Islet precursor cell (in vitro differentiated cells): ENCODE data around the gene NUDT2.
"Not testable (repeated sequence)": the region's sequence is repeated elsewhere in the genome, so short reads cannot be mapped to it uniquely, and the experiment has no call there.

Experiments used
- DNase-seq: peaks from one replicate; pipeline ENCODE4 v3.0.0-alpha.2; 2018

NUDT2 gene

DNA sequence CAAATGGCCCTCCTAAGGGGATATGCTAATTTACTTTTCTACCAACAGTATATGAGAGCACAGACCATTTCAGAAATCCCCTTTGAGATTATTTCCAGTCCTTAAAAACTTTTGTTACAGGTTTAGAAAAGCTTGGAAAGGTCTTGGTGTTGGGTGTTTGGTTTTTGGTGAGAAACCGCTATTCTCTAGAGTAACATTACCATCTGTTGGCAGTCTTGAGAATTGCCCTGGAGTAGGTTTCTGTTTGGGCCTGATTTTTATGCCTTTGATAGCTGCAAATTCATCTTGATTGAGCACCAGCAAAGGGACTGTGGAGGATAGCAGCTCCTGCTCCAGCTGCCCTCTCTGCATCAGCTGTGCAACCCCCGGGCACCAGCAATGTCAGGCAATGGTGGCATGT, 8.0 kb downstream of the NUDT2 start:
- no peak for DNase-seq

DNA sequence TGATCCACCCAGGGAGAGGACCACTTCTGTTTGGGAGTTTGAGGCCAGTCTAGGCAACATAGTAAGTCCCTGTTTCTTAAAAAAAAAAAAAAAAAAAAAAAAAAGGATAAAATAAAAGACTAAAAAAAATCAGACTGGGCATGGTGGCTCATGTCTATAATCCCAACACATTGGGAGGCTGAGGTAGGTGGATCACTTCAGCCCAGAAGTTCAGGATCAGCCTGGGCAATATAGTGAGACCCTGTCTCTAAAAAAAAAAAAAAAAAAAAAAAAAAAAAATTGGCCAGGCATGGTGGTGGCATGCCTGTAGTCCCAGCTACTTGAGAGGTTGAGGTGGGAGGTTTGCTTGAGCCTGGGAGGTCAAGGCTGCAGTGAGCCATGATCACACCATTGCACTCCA, 8.7 kb downstream of the NUDT2 start:
- DNase-seq: not testable (repeated sequence)

DNA sequence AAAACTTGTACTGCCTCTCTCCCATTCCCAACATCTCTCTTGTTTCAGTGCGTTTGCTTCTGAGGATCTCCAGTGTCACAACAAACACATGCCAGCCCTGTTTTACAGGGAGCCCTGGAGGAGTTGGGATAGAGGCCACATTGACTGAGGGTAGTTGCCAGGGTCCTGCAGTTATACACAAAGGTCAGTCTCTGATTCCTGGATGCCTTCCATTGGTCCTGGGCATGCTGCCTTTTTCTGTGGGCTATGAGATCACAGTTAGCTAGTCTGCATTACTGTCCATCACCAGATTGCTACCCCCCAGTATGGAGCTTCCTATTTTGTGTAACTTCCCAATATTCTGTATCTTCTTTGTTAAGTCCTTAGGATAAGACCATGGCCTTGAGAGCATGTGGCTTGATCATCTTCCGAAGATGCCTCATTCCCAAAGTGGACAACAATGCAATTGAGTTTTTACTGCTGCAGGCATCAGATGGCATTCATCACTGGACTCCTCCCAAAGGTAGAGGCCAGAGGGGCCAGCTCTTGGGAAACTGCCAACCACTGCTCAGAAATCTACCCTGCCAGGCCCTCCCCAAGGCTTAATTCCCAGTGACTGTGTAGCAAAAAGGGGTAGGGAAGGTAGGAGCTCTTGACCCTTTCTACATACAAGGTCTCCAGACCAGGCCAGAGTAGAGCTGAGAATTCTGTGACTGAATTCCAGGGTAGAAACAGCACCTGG, 9.5 kb downstream of the NUDT2 start:
- no peak for DNase-seq

DNA sequence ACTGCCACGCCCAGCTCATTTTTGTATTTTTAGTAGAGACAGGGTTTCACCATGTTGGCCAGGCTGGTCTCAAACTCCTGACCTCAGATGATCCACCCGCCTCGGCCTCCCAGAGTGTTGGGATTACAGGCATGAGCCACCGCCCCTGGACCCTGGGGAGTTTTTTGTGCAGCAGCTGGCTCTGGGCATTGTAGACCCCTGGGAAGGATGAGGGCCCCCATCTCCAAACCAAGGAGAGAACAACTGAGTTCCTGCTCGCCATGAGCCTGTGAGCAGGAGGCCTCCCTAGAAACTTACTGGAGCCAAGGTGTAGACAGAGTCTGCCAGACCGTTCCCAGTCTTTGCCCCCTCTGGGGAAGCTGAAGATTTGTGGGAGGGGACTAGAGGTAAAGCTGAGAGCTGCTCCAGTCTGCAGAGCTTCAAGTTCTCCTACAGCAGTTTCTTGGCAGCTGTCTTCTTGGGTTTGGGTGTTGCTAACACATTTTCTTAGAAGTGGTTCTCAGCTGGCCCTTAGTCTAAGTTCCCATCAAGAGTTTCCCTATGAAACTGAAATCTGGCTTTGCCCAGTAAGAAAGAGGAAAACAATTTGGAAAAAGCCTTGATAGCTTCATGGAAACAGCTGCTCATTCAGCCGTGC, 12.4 kb downstream of the NUDT2 start:
- DNase-seq: no peak

DNA sequence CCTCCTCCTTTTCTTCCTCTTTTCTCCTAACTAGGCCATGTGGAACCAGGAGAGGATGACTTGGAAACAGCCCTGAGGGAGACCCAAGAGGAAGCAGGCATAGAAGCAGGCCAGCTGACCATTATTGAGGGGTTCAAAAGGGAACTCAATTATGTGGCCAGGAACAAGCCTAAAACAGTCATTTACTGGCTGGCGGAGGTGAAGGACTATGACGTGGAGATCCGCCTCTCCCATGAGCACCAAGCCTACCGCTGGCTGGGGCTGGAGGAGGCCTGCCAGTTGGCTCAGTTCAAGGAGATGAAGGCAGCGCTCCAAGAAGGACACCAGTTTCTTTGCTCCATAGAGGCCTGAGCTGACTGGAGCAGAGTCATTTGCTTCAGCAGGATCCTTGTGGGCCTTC, 13.7 kb downstream of the NUDT2 start:
- no peak for DNase-seq

DNA sequence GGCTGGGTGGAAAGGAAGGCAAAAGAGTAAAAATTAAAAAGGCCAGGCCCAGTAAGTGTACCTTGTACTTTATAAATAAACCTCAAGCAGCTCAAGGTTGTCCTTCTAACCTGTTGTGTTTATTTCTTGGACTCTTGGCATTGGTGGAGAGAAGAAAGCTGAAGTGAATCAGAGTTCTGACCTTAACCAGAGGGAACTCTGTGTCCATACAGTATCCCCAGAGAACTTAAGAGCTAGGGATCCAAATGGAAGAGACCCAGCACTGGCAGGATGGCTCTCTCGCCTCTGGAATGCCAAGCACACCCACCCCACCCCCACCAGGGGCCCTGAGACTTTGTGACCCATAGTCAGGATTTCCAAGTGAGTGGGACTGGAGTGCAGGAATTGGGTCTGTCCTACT, 14.2 kb downstream of the NUDT2 start:
- DNase-seq: no peak

- peak; percentile 23 for DNase-seq
These were observed 17.8 kb downstream of the NUDT2 start for GRCh38 chr9:34346873-34347799.

DNA sequence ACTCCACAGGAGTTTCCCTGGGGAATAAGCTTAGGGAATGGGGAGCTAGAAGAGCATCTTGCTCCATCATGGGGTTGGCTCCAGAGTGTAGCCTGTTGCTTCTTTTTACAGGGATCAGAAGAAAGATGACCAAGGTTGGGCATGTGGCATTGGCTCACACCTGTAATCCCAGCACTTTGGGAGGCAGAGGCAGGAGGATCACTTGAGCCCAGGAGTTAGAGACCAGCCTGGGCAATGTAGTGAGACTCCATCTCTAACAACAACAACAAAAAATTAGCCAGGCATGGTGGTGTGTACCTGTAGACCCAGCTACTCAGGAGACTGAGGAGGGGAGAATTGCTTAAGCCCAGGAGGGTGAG, 18.4 kb downstream of the NUDT2 start:
- peak; percentile 12 for DNase-seq

GRCh38 chr9:34349324-34349723, 20.0 kb downstream of the NUDT2 start:
- DNase-seq: no peak

DNA sequence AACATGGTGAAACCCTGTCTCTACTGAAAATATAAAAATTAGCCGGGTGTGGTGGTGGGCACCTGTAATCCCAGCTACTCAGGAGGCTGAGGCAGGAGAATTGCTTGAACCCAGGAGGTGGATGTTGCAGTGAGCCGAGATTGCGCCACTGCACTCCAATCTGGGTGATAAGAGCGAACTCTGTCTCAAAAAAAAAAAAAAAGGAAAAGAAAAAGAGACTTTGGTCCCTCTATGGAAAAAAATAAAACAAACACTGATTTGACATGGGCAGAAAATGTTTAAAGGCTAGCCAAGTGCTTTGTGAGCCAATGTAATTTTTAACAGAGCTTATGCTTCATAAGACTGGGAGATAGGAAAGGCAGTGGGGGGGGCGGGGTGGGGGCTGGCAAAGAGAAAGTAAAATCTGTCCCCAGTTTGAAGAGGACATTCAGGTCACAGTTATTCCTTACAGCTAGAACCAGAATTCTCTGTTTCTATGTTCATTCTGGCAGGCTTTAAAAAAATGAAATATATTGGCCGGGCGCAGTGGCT, 22.8 kb downstream of the NUDT2 start:
- not testable (repeated sequence) for DNase-seq

DNA sequence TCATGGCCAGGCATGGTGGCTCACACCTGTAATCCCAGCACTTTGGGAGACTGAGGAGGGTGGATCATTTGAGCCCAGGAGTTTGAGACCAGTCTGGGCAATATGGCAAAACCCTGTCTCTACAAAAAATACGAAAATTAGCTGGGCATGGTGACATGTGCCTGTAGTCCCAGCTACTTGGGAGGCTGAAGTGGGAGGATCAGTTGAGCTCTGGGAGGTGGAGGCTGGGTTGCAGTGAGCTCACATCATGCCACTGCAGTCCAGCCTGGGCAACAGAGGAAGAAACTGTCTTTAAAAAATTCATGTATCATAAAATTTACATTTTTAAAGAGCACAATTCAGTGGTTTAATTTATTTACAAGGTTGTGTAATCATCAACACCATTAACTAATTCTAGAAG, 23.6 kb downstream of the NUDT2 start:
- not testable (repeated sequence) for DNase-seq

- DNase-seq: peak; percentile 26
These were observed 33.3 kb downstream of the NUDT2 start for GRCh38 chr9:34362614-34363214.

DNA sequence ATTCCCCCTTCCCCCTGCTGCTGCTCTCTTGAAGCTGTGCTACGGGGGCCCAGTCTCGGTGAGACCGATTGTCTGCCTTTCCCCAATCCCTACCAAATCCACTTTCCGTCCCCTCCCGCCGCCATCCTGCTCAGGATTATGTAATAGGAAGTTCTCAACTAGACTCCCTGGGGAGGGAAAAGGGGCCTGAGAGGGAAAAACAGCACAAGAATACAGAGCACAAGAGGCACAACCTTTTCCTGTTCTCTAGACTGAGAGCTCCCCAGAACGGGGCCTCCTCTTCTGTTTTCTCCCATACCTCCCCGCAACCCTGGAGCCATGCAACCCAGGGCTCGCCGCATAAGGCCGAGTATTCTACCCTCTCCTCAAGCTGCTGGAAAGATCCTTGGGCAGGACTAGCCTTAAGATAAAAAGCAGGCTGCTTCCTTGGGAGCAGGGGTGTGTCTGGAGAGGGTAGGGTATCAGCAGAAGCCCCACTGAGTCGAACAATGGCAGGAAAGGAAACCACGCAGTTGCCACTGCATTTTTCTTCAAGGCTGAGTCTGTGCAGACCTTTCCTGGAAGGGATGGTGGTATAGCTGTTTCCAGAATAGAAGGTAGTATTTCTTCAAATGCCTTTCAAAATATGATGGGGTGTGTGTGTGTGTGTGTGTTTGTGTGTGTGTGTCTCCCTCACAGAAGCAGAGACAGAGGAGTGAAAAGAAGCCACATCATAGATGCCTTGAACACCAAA, 34.4 kb downstream of the NUDT2 start:
- DNase-seq: peak; percentile 54

GRCh38 chr9:34365282-34365681, 35.9 kb downstream of the NUDT2 start:
- peak; percentile 76 for DNase-seq

DNA sequence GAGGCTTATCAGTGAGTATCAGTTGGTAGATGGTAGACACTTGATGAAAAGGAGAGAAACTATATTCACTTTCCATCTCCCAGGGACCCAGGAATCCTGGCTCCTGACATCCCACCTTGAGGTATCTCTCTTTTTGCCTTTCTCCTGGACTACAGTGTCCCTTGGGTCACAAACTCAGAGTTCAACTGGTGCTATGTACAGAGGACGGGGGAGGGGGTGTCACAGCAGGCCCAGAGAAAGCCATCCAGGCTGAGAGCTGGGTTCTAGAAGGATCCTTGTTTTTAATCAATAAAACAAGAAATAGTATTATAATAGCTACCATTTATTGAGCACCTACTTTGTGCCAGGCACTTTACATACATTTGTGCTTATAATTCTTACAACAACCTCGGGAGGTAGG, 37.0 kb downstream of the NUDT2 start:
- no peak for DNase-seq

DNA sequence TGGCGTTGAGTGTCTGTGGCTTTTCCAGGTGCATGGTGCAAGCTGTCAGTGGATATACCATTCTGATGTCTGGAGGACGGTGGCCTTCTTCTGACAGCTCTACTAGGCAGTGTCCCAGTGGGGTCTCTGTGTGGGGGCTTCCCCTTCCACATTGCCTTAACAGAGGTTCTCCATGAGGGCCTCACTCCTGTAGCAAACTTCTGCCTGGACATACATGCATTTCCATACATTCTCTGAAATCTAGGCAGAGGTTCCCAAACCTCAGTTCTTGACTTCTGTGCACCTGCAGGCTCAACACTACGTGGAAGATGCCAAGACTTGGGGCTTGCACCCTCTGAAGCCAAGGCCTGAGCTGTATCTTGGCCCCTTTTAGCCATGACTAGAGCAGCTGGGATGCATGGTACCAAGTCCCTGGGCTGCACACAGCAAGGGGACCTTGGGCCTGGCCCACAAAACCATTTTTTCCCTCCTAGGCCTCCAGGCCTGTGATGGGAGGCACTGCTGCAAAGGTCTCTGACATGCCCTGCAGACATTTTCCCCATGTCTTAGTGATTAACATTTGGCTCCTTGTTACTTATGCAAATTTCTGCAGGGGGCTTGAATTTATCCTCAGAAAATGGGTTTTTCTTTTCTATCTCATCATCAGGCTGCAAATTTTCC, 38.5 kb downstream of the NUDT2 start:
- DNase-seq: not testable (repeated sequence)

DNA sequence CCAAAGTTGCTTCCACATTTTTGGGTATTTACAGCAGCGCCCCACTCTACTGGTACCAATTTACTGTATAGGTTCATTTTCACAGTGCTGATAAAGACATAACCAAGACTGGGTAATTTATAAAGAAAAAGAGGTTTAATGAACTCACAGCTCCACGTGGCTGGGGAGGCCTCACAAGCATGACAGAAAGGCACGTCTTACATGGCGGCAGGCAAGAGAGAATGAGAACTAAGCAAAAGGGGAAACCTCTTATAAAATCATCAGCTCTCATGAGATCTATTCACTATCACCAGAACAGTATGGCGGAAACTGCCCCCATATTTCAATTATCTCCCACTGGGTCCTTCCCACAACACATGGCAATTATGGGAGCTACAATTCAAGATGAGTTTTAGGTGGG, 39.4 kb downstream of the NUDT2 start:
- DNase-seq: not testable (repeated sequence)

- no peak for DNase-seq
These were observed 40.3 kb downstream of the NUDT2 start for GRCh38 chr9:34369636-34370035.

- DNase-seq: no peak
These were observed 41.1 kb downstream of the NUDT2 start for GRCh38 chr9:34370335-34370969.

GRCh38 chr9:34370970-34371880, 41.9 kb downstream of the NUDT2 start:
- DNase-seq: no peak
